Muscle layer of colon (tissue), 2 donors: ENCODE measurements around the gene SPDYE3.
A peak's percentile ranks its signal among the peaks of the same experiment; 100 is the strongest.
"Not testable (repeated sequence)": the region's sequence is repeated elsewhere in the genome, so short reads cannot be mapped to it uniquely, and the experiment has no call there.

Experiments
- H3K27ac ChIP-seq: one replicate; pipeline ENCODE4 v1.7.0; 2013; ENCODE audit warnings: low read depth, mild to moderate bottlenecking, low read length, moderate library complexity
- H3K27me3 ChIP-seq, 2 donors: one replicate each; pipeline ENCODE4 v1.7.0; 2013; ENCODE audit warnings: low read length in 2 of 2, mild to moderate bottlenecking in 2 of 2; ENCODE audit not compliant: insufficient read depth in 2 of 2, control insufficient read depth in 1 of 2
- H3K36me3 ChIP-seq: one replicate; pipeline ENCODE4 v1.7.0; 2013; ENCODE audit warnings: mild to moderate bottlenecking, low read length; ENCODE audit not compliant: insufficient read depth
- H3K4me1 ChIP-seq: one replicate; pipeline ENCODE4 v1.7.0; 2013; ENCODE audit warnings: mild to moderate bottlenecking, low read length; ENCODE audit not compliant: insufficient read depth
- H3K4me3 ChIP-seq, 2 donors: one replicate each; pipeline ENCODE4 v1.7.0; 2013; ENCODE audit warnings: low read length in 2 of 2, low read depth in 1 of 2, mild to moderate bottlenecking in 1 of 2, moderate library complexity in 1 of 2
- H3K9ac ChIP-seq: one replicate; pipeline ENCODE4 v1.7.0; 2013; ENCODE audit warnings: low read length
- H3K9me3 ChIP-seq: one replicate; pipeline ENCODE4 v1.7.0; 2013; ENCODE audit warnings: mild to moderate bottlenecking, low read length
- donor health status: abdominal sarcoma.
- donor health status: Adenocarcinoma of cecum.

The SPDYE3 gene

GRCh38 chr7:100295269-100295668 lies 12.2 kb upstream of the SPDYE3 start:
- H3K4me1 ChIP-seq, H3K4me3 ChIP-seq, H3K9me3 ChIP-seq, H3K9ac ChIP-seq, H3K27me3 ChIP-seq, H3K36me3 ChIP-seq, H3K27ac ChIP-seq: not testable (repeated sequence)

GRCh38 chr7:100297852-100298631 lies 9.5 kb upstream of the SPDYE3 start:
- not testable (repeated sequence) for H3K9ac ChIP-seq, H3K36me3 ChIP-seq, H3K4me3 ChIP-seq, H3K9me3 ChIP-seq, H3K27ac ChIP-seq, H3K4me1 ChIP-seq, H3K27me3 ChIP-seq

- not testable (repeated sequence) for H3K9me3 ChIP-seq, H3K4me3 ChIP-seq, H3K4me1 ChIP-seq
Measured at GRCh38 chr7:100298632-100298895, 8.9 kb upstream of the SPDYE3 start.

GRCh38 chr7:100304526-100304925 lies 3.0 kb upstream of the SPDYE3 start:
- H3K27me3 ChIP-seq, H3K36me3 ChIP-seq, H3K27ac ChIP-seq, H3K9ac ChIP-seq, H3K4me1 ChIP-seq, H3K9me3 ChIP-seq, H3K4me3 ChIP-seq: not testable (repeated sequence)

More at GRCh38 chr7:100298632-100298895, 8.9 kb upstream of the SPDYE3 start:
- H3K36me3 ChIP-seq, H3K9ac ChIP-seq, H3K27me3 ChIP-seq, H3K27ac ChIP-seq: not testable (repeated sequence)

GRCh38 chr7:100318329-100318728 lies 10.8 kb downstream of the SPDYE3 start:
- not testable (repeated sequence) for H3K27ac ChIP-seq, H3K9me3 ChIP-seq, H3K9ac ChIP-seq

GRCh38 chr7:100321648-100322047 lies 14.1 kb downstream of the SPDYE3 start:
- H3K9me3 ChIP-seq, H3K27ac ChIP-seq, H3K4me3 ChIP-seq, H3K9ac ChIP-seq, H3K4me1 ChIP-seq, H3K27me3 ChIP-seq, H3K36me3 ChIP-seq: not testable (repeated sequence)

More at GRCh38 chr7:100318329-100318728, 10.8 kb downstream of the SPDYE3 start:
- not testable (repeated sequence) for H3K36me3 ChIP-seq, H3K4me3 ChIP-seq, H3K4me1 ChIP-seq, H3K27me3 ChIP-seq

GRCh38 chr7:100324194-100324593 lies 16.7 kb downstream of the SPDYE3 start:
- H3K9me3 ChIP-seq, H3K4me3 ChIP-seq, H3K27me3 ChIP-seq, H3K9ac ChIP-seq, H3K27ac ChIP-seq, H3K4me1 ChIP-seq, H3K36me3 ChIP-seq: not testable (repeated sequence)

- H3K4me3 ChIP-seq, H3K4me1 ChIP-seq, H3K27me3 ChIP-seq, H3K36me3 ChIP-seq, H3K9ac ChIP-seq, H3K27ac ChIP-seq, H3K9me3 ChIP-seq: not testable (repeated sequence)
Measured at GRCh38 chr7:100325671-100326070, 18.2 kb downstream of the SPDYE3 start.

GRCh38 chr7:100326914-100327313 lies 19.4 kb downstream of the SPDYE3 start:
- not testable (repeated sequence) for H3K9me3 ChIP-seq, H3K27me3 ChIP-seq, H3K27ac ChIP-seq, H3K36me3 ChIP-seq, H3K4me1 ChIP-seq, H3K9ac ChIP-seq, H3K4me3 ChIP-seq

- H3K36me3 ChIP-seq, H3K9ac ChIP-seq, H3K9me3 ChIP-seq, H3K4me1 ChIP-seq, H3K27me3 ChIP-seq: not testable (repeated sequence)
- H3K4me3 ChIP-seq = peak overlapping the region; percentile 50 to 77
- peak overlapping the region; percentile 92 for H3K27ac ChIP-seq
Measured at GRCh38 chr7:100335566-100336466, 28.3 kb downstream of the SPDYE3 start.

GRCh38 chr7:100338083-100338696 lies 30.7 kb downstream of the SPDYE3 start:
- H3K9ac ChIP-seq, H3K4me3 ChIP-seq, H3K27ac ChIP-seq, H3K9me3 ChIP-seq, H3K27me3 ChIP-seq, H3K36me3 ChIP-seq, H3K4me1 ChIP-seq: not testable (repeated sequence)
